ENCODE results near the gene ZBTB17.

ZBTB17 gene

DNA sequence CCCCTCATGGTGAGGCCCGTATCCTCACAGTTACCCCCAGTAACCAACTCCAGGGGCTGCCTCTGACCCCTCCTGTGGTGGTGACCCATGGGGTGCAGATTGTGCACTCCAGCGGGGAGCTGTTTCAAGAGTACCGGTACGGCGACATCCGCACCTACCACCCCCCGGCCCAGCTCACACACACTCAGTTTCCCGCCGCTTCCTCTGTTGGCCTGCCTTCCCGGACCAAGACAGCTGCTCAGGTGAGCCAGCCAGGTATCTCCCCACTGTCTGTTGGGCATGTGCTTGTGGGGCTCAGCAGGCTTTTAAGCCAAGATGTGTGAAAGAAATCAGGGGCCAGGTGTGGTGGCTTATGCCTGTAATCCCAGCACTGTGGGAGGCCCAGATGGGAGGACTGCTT is 39.9 kb downstream of the ZBTB17 start:
- DNase-seq (ENCODE audit: extremely low read depth, low read depth) = no peak
- TF ChIP-seq, protein P1, sequence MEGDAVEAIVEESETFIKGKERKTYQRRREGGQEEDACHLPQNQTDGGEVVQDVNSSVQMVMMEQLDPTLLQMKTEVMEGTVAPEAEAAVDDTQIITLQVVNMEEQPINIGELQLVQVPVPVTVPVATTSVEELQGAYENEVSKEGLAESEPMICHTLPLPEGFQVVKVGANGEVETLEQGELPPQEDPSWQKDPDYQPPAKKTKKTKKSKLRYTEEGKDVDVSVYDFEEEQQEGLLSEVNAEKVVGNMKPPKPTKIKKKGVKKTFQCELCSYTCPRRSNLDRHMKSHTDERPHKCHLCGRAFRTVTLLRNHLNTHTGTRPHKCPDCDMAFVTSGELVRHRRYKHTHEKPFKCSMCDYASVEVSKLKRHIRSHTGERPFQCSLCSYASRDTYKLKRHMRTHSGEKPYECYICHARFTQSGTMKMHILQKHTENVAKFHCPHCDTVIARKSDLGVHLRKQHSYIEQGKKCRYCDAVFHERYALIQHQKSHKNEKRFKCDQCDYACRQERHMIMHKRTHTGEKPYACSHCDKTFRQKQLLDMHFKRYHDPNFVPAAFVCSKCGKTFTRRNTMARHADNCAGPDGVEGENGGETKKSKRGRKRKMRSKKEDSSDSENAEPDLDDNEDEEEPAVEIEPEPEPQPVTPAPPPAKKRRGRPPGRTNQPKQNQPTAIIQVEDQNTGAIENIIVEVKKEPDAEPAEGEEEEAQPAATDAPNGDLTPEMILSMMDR (IDR thresholded peaks at IDR 0.05; ENCODE audit: low read depth, low read length) = no peak

GRCh38 chr1:15935056-15935950 is 40.6 kb downstream of the ZBTB17 start:
- no peak for DNase-seq (ENCODE audit: extremely low read depth, low read depth)
- TF ChIP-seq, protein P1 (IDR thresholded peaks at IDR 0.05; ENCODE audit: low read depth, low read length) = no peak

DNA sequence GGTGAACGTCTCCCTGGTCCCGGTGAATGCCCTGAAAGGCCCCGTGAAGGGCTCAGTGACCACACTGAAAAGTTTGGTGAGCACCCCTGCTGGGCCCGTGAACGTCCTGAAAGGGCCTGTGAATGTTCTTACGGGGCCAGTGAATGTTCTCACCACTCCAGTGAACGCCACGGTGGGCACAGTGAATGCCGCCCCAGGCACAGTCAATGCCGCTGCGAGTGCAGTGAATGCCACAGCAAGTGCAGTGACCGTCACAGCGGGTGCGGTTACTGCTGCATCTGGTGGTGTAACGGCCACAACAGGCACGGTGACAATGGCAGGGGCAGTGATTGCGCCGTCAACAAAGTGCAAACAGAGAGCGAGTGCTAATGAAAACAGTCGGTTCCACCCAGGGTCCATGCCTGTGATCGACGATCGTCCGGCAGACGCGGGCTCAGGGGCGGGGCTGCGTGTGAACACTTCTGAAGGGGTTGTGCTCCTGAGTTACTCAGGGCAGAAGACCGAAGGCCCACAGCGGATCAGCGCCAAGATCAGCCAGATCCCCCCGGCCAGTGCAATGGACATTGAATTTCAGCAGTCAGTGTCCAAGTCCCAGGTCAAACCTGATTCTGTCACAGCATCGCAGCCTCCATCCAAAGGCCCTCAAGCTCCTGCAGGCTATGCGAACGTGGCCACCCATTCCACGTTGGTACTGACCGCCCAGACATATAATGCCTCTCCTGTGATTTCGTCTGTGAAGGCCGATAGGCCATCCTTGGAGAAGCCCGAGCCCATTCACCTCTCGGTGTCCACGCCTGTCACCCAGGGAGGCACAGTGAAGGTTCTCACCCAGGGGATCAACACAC is 41.5 kb downstream of the ZBTB17 start:
- DNase-seq (ENCODE audit: extremely low read depth, low read depth) = no peak

GRCh38 chr1:15933684-15934083 is 42.2 kb downstream of the ZBTB17 start:
- TF ChIP-seq, protein P1 (IDR thresholded peaks at IDR 0.05; ENCODE audit: low read depth, low read length) = no peak
- no peak for DNase-seq (ENCODE audit: extremely low read depth, low read depth)

More for the DNA sequence above, 41.5 kb downstream of the ZBTB17 start:
- TF ChIP-seq, protein P1 (IDR thresholded peaks at IDR 0.05; ENCODE audit: low read depth, low read length) = no peak

DNA sequence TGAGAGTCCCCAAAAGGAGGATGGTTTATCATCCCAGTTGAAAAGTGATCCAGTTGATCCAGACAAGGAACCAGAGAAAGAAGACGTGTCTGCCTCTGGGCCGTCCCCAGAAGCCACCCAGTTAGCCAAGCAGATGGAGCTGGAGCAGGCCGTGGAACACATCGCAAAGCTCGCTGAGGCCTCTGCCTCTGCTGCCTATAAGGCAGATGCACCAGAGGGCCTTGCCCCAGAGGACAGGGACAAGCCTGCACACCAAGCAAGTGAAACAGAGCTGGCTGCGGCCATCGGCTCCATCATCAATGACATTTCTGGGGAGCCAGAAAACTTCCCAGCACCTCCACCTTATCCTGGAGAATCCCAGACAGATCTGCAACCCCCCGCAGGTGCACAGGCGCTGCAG is 43.3 kb downstream of the ZBTB17 start:
- TF ChIP-seq, protein P1 (IDR thresholded peaks at IDR 0.05; ENCODE audit: low read depth, low read length) = no peak
- no peak for DNase-seq (ENCODE audit: extremely low read depth, low read depth)

GRCh38 chr1:15931884-15932283 is 44.0 kb downstream of the ZBTB17 start:
- no peak for DNase-seq (ENCODE audit: extremely low read depth, low read depth)
- TF ChIP-seq, protein P1 (IDR thresholded peaks at IDR 0.05; ENCODE audit: low read depth, low read length) = no peak

DNA sequence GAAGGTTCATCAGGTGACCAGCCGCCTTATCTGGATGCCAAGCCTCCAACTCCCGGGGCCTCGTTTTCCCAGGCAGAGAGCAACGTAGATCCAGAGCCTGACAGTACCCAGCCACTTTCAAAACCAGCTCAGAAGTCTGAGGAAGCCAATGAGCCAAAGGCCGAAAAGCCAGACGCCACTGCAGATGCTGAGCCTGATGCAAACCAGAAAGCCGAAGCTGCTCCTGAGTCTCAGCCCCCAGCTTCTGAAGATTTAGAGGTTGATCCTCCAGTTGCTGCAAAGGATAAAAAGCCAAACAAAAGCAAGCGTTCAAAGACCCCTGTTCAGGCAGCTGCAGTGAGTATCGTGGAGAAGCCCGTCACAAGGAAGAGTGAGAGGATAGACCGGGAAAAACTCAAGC is 44.5 kb downstream of the ZBTB17 start:
- no peak for DNase-seq (ENCODE audit: extremely low read depth, low read depth)
- TF ChIP-seq, protein P1 (IDR thresholded peaks at IDR 0.05; ENCODE audit: low read depth, low read length) = no peak

All from AG09319 (cell line).